SKM-1 treated with dmso at 0.1 percent for 144 hours (cell line): ENCODE data around the gene TLR5.

Experiments used
- DNase-seq: peaks from one replicate; lab custom pipeline; 2025; ENCODE audit not compliant: unreplicated experiment; lab: John Stamatoyannopoulos, UW

TLR5 gene

DNA sequence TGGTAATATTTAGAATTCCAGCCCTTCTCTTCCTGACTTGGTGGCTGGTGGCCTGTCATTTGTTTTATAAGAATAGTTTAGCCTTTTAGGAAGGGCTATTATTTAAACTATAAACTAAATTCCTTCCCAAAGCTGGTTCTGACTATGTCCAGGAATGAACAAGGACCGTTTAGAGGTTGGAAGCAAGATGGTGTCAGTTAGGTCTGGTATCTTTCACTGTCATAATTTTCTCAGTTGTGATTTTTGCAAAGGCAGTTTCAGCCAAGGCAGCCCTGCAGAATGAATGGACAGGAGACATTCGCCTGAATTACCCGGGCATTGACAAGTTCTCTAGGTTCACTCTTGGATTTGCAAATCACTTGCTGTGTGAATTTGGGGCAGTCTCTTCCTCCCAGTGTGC, 67.2 kb downstream of the TLR5 start:
- DNase-seq, result no peak

DNA sequence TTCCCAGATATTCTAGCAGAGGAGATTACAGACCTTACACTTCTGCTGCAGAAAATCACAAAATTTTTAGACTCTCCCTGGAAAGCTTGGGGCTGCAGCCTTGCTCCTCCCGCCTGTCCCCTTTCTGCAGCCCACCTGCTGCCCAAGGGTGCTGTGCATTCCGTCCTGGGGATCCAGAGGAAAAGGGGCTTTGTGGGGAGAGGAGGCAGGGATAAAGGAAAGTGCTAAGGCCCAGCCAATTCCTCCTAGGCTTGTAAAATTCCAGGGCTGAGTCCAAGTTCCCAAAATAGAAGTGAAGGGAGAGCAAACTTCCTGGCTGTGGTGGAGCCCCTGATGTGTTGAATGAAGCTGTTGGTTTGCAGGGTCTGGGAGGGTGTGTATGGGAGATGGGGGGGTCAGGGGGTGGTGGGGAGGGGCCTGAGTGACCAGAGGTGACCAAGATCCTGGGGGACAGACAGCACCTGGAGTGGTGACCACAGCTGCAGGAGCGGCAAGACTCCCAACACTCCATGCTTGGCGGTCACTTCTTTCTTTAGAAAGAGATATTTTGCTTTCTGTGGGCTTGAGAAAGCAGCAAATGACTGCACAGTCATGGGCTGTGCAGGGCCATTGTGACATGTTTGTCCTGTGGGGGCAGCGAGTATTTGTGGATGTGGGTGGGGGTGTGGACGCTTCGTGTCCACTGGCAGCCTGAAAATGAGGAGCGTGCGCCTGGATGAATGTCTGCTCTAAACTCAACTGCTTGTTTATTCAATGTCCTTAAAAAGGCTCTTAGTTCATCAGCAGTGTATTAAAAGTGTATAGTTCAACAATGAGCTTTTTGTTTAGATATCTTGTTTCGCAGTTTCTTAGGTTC, 68.4 kb downstream of the TLR5 start:
- DNase-seq, result no peak

GRCh38 chr1:223068900-223069665, 74.0 kb downstream of the TLR5 start:
- DNase-seq, result no peak

GRCh38 chr1:223067914-223068313, 75.1 kb downstream of the TLR5 start:
- no peak for DNase-seq

- no peak for DNase-seq
Observed at GRCh38 chr1:223066415-223066814, 76.6 kb downstream of the TLR5 start.

DNA sequence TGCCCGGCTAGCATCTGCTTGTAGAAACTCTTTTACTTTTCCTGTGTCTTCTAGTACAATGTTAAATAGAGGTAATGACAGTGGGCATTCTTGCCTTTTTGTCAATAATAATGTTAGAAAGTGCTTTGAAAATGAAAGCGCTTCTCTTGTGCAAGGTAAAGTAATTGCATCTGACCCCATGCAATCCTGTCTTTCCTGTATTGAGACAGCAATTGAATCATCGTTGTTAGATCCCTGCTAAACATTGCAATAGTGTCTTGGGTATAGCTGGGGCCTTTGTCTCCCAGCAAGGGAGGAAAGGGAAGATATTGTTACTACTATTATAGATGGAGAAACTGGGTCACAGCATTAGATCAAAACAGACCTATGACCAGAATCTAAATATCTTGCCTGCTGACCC, 80.9 kb downstream of the TLR5 start:
- no peak for DNase-seq

DNA sequence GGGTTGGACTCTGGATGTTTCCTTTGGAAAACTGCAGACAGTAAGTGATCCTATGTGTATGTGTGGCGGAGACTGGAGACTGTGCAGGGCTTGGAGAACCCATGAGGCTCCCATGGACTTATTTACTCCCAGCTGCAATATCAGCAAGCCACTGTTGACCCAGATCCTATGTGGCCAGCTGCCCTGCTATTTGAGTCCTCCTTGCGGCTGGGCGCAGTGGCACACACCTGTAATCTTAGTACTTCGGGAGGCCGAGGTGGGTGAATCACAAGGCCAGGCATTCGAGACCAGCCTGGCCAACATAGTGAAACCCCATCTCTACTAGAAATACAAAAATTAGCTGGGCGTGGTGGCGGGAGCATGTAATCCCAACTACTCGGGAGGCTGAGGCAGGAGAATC, 83.5 kb downstream of the TLR5 start:
- no peak for DNase-seq
